Measurements from ENCODE around the gene PPP6R2.

DNA sequence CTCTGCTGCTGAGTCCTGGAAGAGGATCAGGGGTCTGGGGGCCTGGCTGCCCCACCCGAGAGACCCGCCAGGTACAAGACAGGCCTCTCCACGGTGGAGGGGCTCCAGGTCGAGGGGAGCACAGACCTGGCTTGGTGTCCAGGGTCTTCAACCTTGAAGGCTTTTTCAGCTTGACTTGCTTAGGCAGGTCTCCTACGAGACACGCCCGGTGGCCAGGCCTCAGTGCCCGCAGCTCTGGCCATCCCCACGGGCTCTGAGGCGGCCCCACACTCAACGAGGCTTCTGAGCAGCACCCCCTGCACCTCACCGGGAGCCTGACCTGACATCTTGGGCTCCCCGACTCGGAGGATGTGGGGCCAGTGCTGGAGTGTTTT is 29.1 kb upstream of the PPP6R2 start:
- TF ChIP-seq GATA2 (IDR thresholded peaks at IDR 0.05; ENCODE audit: low read depth, low read length) (no peak), GATA3 (IDR thresholded peaks at IDR 0.05; ENCODE audit: low read depth, low read length) (no peak)

Data from SH-SY5Y (cell line).